ENCODE measurements around the gene TGFBR3. TPM values are rescaled to one million over a fixed set of nuclear protein-coding genes. Genes with fewer than 3 reads are reported as not detected.
"Not testable (repeated sequence)": the region's sequence is repeated elsewhere in the genome, so short reads cannot be mapped to it uniquely, and the experiment has no call there.

The TGFBR3 gene
- polyA plus RNA-seq, 1 donor (not counting 4 experiments of a cell fraction or from before 2014, with no cell fraction given): 1.2 TPM

DNA sequence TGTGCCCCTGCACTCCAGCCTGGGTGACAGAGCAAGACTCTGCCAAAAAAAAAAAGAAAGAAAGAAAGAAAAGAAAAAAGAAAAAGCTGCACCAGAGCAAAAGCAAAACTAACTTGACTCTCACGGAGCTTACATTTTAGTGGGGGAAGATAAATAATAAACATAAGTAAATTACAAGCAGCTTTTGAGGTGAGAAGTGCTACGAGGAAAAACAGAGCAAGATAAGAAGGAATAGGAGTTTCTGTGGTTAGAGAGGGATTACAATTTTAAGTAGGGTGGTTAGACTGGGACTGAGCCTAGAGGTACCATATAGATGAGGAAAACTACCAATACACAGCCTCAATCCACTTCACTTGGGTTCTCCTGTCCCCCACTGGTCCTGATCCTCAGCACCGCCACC is 43.9 kb downstream of the TGFBR3 start:
- H3K9me1 ChIP-seq (ENCODE audit: control insufficient read depth, extremely low read depth, insufficient read depth, low read length): no peaks in the 10 kb centered on the region
- TF ChIP-seq, protein P1, sequence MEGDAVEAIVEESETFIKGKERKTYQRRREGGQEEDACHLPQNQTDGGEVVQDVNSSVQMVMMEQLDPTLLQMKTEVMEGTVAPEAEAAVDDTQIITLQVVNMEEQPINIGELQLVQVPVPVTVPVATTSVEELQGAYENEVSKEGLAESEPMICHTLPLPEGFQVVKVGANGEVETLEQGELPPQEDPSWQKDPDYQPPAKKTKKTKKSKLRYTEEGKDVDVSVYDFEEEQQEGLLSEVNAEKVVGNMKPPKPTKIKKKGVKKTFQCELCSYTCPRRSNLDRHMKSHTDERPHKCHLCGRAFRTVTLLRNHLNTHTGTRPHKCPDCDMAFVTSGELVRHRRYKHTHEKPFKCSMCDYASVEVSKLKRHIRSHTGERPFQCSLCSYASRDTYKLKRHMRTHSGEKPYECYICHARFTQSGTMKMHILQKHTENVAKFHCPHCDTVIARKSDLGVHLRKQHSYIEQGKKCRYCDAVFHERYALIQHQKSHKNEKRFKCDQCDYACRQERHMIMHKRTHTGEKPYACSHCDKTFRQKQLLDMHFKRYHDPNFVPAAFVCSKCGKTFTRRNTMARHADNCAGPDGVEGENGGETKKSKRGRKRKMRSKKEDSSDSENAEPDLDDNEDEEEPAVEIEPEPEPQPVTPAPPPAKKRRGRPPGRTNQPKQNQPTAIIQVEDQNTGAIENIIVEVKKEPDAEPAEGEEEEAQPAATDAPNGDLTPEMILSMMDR (optimal IDR thresholded peaks at IDR 0.05 in 1 of 3, IDR thresholded peaks at IDR 0.05 in 1 of 3, conservative IDR thresholded peaks at IDR 0.05 in 1 of 3; ENCODE audit: extremely low read depth in 1 of 3, insufficient read depth in 2 of 3, low read length in 3 of 3): no peak
- no peak for TF ChIP-seq EZH2 (IDR thresholded peaks at IDR 0.05; ENCODE audit: low read length)
- H3K79me2 ChIP-seq (ENCODE audit: control insufficient read depth, insufficient read depth, low read length): no peaks in the 10 kb centered on the region
- H3K27me3 ChIP-seq (ENCODE audit: control insufficient read depth, extremely low read depth, insufficient read depth, low read length): no peaks in the 10 kb centered on the region
- no peaks in the 10 kb centered on the region for H4K20me1 ChIP-seq (ENCODE audit: control insufficient read depth, extremely low read depth, insufficient read depth, low read length)
- FAIRE-seq (no peak), DNase-seq (ENCODE audit: low read depth, low spot score) (no peak)
- no peak overlapping the region for H3K27ac ChIP-seq (ENCODE audit: control insufficient read depth, insufficient read depth, low read length)
- H3K9ac ChIP-seq (ENCODE audit: control insufficient read depth, extremely low read depth, insufficient read depth, low read length): no peak overlapping the region
- H2AFZ ChIP-seq (ENCODE audit: control insufficient read depth, low read length): no peak overlapping the region
- H3K4me2 ChIP-seq (ENCODE audit: control insufficient read depth, extremely low read depth, insufficient read depth, low read depth, low read length): no peak overlapping the region
- no peak overlapping the region for H3K4me3 ChIP-seq (ENCODE audit: control insufficient read depth in 2 of 3, extremely low read depth in 1 of 3, insufficient read depth in 2 of 3, low read depth in 1 of 3, low read length in 3 of 3)
- H3K36me3 ChIP-seq (ENCODE audit: control insufficient read depth in 2 of 2, extremely low read depth in 1 of 2, insufficient read depth in 2 of 2, low read length in 2 of 2): no peaks in the 10 kb centered on the region
- H3K9me3 ChIP-seq (ENCODE audit: control insufficient read depth, low read depth, low read length): no peaks in the 10 kb centered on the region
- H3K4me1 ChIP-seq (ENCODE audit: control insufficient read depth, extremely low read depth, insufficient read depth, low read length): peaks cover 28% of the 10 kb centered on the region
- dilution Hi-C loops (cut with MboI; ENCODE audit: extremely low pct_ligation_motif_present, low sequenced_read_pairs): no loop called here

DNA sequence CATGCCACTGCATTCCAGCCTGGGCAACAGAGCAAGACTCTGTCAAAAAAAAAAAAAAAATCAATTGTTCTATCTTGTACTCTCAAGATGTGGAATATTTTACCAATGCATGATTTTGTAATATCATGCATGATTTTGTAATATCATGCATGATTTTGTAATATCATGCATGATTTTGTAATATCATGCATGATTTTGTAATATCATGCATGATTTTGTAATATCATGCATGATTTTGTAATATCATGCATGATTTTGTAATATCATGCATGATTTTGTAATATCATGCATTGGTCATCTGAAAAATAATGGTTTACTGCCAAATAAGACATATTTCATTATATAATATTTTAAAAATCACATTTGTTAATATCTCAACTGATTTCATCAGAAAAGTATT is 45.7 kb downstream of the TGFBR3 start:
- H3K4me3 ChIP-seq (ENCODE audit: control insufficient read depth in 2 of 3, extremely low read depth in 1 of 3, insufficient read depth in 2 of 3, low read depth in 1 of 3, low read length in 3 of 3); H3K36me3 ChIP-seq (ENCODE audit: control insufficient read depth in 2 of 2, extremely low read depth in 1 of 2, insufficient read depth in 2 of 2, low read length in 2 of 2); H3K9me1 ChIP-seq (ENCODE audit: control insufficient read depth, extremely low read depth, insufficient read depth, low read length); H3K27me3 ChIP-seq (ENCODE audit: control insufficient read depth, extremely low read depth, insufficient read depth, low read length); H3K4me2 ChIP-seq (ENCODE audit: control insufficient read depth, extremely low read depth, insufficient read depth, low read depth, low read length); H2AFZ ChIP-seq (ENCODE audit: control insufficient read depth, low read length); dilution Hi-C loops (cut with MboI; ENCODE audit: extremely low pct_ligation_motif_present, low sequenced_read_pairs); H3K9ac ChIP-seq (ENCODE audit: control insufficient read depth, extremely low read depth, insufficient read depth, low read length); H3K9me3 ChIP-seq (ENCODE audit: control insufficient read depth, low read depth, low read length); H3K27ac ChIP-seq (ENCODE audit: control insufficient read depth, insufficient read depth, low read length); H4K20me1 ChIP-seq (ENCODE audit: control insufficient read depth, extremely low read depth, insufficient read depth, low read length); FAIRE-seq; DNase-seq (ENCODE audit: low read depth, low spot score); H3K79me2 ChIP-seq (ENCODE audit: control insufficient read depth, insufficient read depth, low read length): not testable (repeated sequence)
- H3K4me1 ChIP-seq (ENCODE audit: control insufficient read depth, extremely low read depth, insufficient read depth, low read length): peaks cover 18% of the 10 kb centered on the region

GRCh38 chr1:91836331-91837040 is 49.5 kb downstream of the TGFBR3 start:
- no peak for TF ChIP-seq EZH2 (IDR thresholded peaks at IDR 0.05; ENCODE audit: low read length)
- TF ChIP-seq, protein P1 (optimal IDR thresholded peaks at IDR 0.05 in 1 of 3, IDR thresholded peaks at IDR 0.05 in 1 of 3, conservative IDR thresholded peaks at IDR 0.05 in 1 of 3; ENCODE audit: extremely low read depth in 1 of 3, insufficient read depth in 2 of 3, low read length in 3 of 3): no peak
- H3K9me3 ChIP-seq (ENCODE audit: control insufficient read depth, low read depth, low read length): no peaks in the 10 kb centered on the region
- no peaks in the 10 kb centered on the region for H3K79me2 ChIP-seq (ENCODE audit: control insufficient read depth, insufficient read depth, low read length)
- no peaks in the 10 kb centered on the region for H3K9me1 ChIP-seq (ENCODE audit: control insufficient read depth, extremely low read depth, insufficient read depth, low read length)
- H2AFZ ChIP-seq (ENCODE audit: control insufficient read depth, low read length): no peak overlapping the region
- H3K9ac ChIP-seq (ENCODE audit: control insufficient read depth, extremely low read depth, insufficient read depth, low read length): no peak overlapping the region
- H3K4me2 ChIP-seq (ENCODE audit: control insufficient read depth, extremely low read depth, insufficient read depth, low read depth, low read length): no peak overlapping the region
- H3K27ac ChIP-seq (ENCODE audit: control insufficient read depth, insufficient read depth, low read length): no peak overlapping the region
- no peaks in the 10 kb centered on the region for H4K20me1 ChIP-seq (ENCODE audit: control insufficient read depth, extremely low read depth, insufficient read depth, low read length)
- H3K27me3 ChIP-seq (ENCODE audit: control insufficient read depth, extremely low read depth, insufficient read depth, low read length): no peaks in the 10 kb centered on the region
- DNase-seq (ENCODE audit: low read depth, low spot score): no peak
- no peaks in the 10 kb centered on the region for H3K4me1 ChIP-seq (ENCODE audit: control insufficient read depth, extremely low read depth, insufficient read depth, low read length)
- H3K36me3 ChIP-seq (ENCODE audit: control insufficient read depth in 2 of 2, extremely low read depth in 1 of 2, insufficient read depth in 2 of 2, low read length in 2 of 2): no peaks in the 10 kb centered on the region
- H3K4me3 ChIP-seq (ENCODE audit: control insufficient read depth in 2 of 3, extremely low read depth in 1 of 3, insufficient read depth in 2 of 3, low read depth in 1 of 3, low read length in 3 of 3): no peak overlapping the region
- dilution Hi-C loops (cut with MboI; ENCODE audit: extremely low pct_ligation_motif_present, low sequenced_read_pairs): no loop called here
- no peak for FAIRE-seq

Data from keratinocyte (primary cell).